ENCODE measurements around the gene GOLGA6L7. TPM values are rescaled to one million over a fixed set of nuclear protein-coding genes. Genes with fewer than 3 reads are reported as not detected.

Gene GOLGA6L7
- total and polyA plus RNA-seq, 9 of the 15 experiments (the other 6 are each of a cell fraction or from before 2014, with no cell fraction given), result 0.11 to 0.14 (median 0.11) TPM; not detected in 6

- TF ChIP-seq ZNF280A (IDR thresholded peaks at IDR 0.05; ENCODE audit: low read depth, partially characterized antibody), result no peak
- TF ChIP-seq ZNF121 (CRISPR knock-in tag; conservative IDR thresholded peaks at IDR 0.05), result no peak
- TF ChIP-seq TAF15 (IDR thresholded peaks at IDR 0.05; ENCODE audit: low read depth, low read length), result no peak
- TF ChIP-seq MEIS2 (IDR thresholded peaks at IDR 0.05; ENCODE audit: partially characterized antibody), result peak; percentile 23
- no peak for TF ChIP-seq HDAC6 (IDR thresholded peaks at IDR 0.05; ENCODE audit: low read depth, low read length)
- TF ChIP-seq ZNF217 (CRISPR knock-in tag; IDR thresholded peaks at IDR 0.05), result no peak
- TF ChIP-seq ZNF282 (CRISPR knock-in tag; IDR thresholded peaks at IDR 0.05), result no peak
- TF ChIP-seq CREB1 (IDR thresholded peaks at IDR 0.05), result no peak
- no peak for TF ChIP-seq CREB1 (CRISPR knock-in tag; IDR thresholded peaks at IDR 0.05)
These were observed 44.6 kb upstream of the GOLGA6L7 start (continued) for GRCh38 chr15:28892789-28893610.

DNA sequence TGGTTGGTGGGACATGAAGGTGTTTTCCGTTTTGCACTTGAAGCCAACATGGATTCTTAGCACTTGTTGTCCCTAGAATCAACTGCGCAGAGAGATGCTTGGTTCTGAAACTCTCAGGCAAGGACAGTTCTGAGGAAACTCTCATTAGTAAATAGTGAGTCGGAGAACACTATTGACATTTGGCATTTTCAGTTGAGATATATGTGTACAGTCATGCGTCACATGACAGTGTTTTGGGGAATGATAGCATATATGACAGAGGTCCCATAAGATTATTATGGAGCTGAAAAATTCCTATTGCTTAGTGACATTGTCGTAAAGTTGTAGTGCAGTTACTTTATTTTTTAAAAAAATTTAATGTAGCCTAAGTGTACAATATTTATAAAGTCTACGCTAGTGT is 43.1 kb upstream of the GOLGA6L7 start:
- FAIRE-seq, result peak; percentile 78
- intact Hi-C loops (cut with micrococcal nuclease), result no loop called here
- Histone ChIP-seq H3K9me1 (ENCODE audit: control insufficient read depth, insufficient read depth, low read length) (no peaks in the 10 kb centered on the region), H3K79me2 (ENCODE audit: control insufficient read depth, insufficient read depth, low read length) (peaks cover 89% of the 10 kb centered on the region), H3K4me1 (replicated peaks in 1 of 2; ENCODE audit: control insufficient read depth in 2 of 2, insufficient read depth in 2 of 2, low read length in 2 of 2) (peaks cover 26 to 39% of the 10 kb centered on the region in 2 experiments), H3K4me3 (no peak overlapping the region), H2AFZ (ENCODE audit: low read depth, low read length) (no peak overlapping the region), H3K27ac (ENCODE audit: extremely low read depth, low read depth, low read length) (no peak overlapping the region; the same call in 2 of the 3 replicates), H4K20me1 (replicated peaks; ENCODE audit: control insufficient read depth, insufficient read depth, low read length) (peaks cover 7% of the 10 kb centered on the region; the same call in 1 of the 2 replicates), H3K4me2 (ENCODE audit: insufficient read depth, low read length) (peak overlapping the region; percentile 24; the same call in 1 of the 2 replicates), H3K9ac (ENCODE audit: insufficient read depth in 1 of 2, low read depth in 2 of 2, low read length in 2 of 2) (no peak overlapping the region), H3K27me3 (ENCODE audit: control insufficient read depth in 2 of 2, insufficient read depth in 2 of 2, low read length in 2 of 2) (no peaks in the 10 kb centered on the region), H3K9me3 (replicated peaks; ENCODE audit: control insufficient read depth, insufficient read depth, low read depth, low read length) (no peaks in the 10 kb centered on the region), H3K36me3 (ENCODE audit: control insufficient read depth, insufficient read depth, low read length) (no peaks in the 10 kb centered on the region)
- in situ Hi-C loops (cut with MboI), result no loop called here
- WGBS (ENCODE audit: insufficient coverage, low coverage, missing lambda C conversion rate), result 66% methylated on average over 6 of the region's 6 CpGs
- ChIA-PET POLR2A (interaction anchor here (0.6 to 3.0 kb wide), 4 partner anchors 9 to 15 kb away, joined by 3 to 11 read pairs (median 4); no protein-coding TSS in a partner anchor), CTCF (ENCODE audit: low intra/inter-chr PET ratio) (no interaction called here)
- no peak for ATAC-seq
- DNase-seq (ENCODE audit: extremely low read depth in 1 of 4, low spot score in 3 of 4), result no peak
- BruUV-seq (replicated peaks), result no TSS peak
- TF ChIP-seq TFE3 (CRISPR knock-in tag; IDR thresholded peaks at IDR 0.05), result peak; percentile 66
- TF ChIP-seq FOSL1 (tag; conservative IDR thresholded peaks at IDR 0.05), result peak; percentile 72
- peak; percentile 25; the same call in 1 of the 2 replicates for TF ChIP-seq RAD51 (IDR thresholded peaks at IDR 0.05; ENCODE audit: borderline replicate concordance, low read depth)
- no peak for TF ChIP-seq PREB (CRISPR knock-in tag; IDR thresholded peaks at IDR 0.05)
- 0 out of 4 replicates have a peak, but pooled peaks of 1 of the 2 experiments have one; percentile 10 for TF ChIP-seq FOXA3 (CRISPR knock-in tag; conservative IDR thresholded peaks at IDR 0.05 in 1 of 2, IDR thresholded peaks at IDR 0.05 in 1 of 2)
- no peak for TF ChIP-seq JUN (IDR thresholded peaks at IDR 0.05; ENCODE audit: borderline replicate concordance, low read depth, low read length)
- no peak for TF ChIP-seq JUN (CRISPR knock-in tag; IDR thresholded peaks at IDR 0.05; ENCODE audit: borderline replicate concordance)

Measured in K562 (cell line).